Astrocyte of the cerebellum (primary cell): Measurements from ENCODE around the gene GSDME.

Source experiments
- DNase-seq: peaks from one replicate; pipeline ENCODE4 v3.0.0-alpha.2; 2011; ENCODE audit warnings: low read depth
- H3K4me3 ChIP-seq: 2 replicates; pipeline ENCODE4 v1.5.1; 2011; ENCODE audit warnings: mild to moderate bottlenecking, low read depth, low read length, moderate library complexity
- in situ Hi-C: cut with HindIII; loops from 2 replicates; pipeline ENCODE4 v1.10.0; 2017; ENCODE audit warnings: low sequenced_read_pairs
- TF ChIP-seq, protein P1 (sequence below): IDR thresholded peaks from 2 replicates; pipeline ENCODE4 v1.5.1; 2012; ENCODE audit warnings: low read length, low read depth, moderate library complexity, mild to moderate bottlenecking; ENCODE audit errors: missing control alignments

The GSDME gene

DNA sequence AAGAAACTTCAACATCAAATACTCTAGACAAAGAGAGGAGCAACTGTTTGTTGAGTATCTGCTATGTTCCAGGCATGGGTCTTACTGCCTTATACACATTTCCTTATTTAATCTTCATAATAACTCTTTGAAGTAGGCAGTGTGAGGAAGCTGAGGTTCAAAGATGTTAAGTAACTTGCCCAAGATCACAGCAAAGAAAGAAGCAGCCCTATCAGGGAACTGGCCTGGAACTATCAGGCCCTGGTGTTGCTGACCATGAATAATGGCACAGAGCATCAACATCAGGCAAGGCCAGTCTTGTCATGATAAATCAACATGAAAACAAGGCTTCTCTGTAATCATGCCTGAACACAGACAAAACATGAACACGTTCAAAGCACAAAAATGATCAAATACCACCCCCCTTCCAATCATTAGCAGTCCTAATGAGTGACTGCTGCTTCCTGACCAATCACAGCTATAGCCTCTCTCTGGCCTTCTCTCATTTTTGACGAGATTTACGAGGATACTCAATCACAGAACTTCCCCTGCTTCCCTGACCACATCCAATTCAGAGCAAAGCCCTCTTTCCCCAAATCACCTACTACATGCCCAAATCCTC, 2.3 kb downstream of the GSDME start:
- no peak overlapping the region for H3K4me3 ChIP-seq
- DNase-seq: no peak
- TF ChIP-seq, protein P1, sequence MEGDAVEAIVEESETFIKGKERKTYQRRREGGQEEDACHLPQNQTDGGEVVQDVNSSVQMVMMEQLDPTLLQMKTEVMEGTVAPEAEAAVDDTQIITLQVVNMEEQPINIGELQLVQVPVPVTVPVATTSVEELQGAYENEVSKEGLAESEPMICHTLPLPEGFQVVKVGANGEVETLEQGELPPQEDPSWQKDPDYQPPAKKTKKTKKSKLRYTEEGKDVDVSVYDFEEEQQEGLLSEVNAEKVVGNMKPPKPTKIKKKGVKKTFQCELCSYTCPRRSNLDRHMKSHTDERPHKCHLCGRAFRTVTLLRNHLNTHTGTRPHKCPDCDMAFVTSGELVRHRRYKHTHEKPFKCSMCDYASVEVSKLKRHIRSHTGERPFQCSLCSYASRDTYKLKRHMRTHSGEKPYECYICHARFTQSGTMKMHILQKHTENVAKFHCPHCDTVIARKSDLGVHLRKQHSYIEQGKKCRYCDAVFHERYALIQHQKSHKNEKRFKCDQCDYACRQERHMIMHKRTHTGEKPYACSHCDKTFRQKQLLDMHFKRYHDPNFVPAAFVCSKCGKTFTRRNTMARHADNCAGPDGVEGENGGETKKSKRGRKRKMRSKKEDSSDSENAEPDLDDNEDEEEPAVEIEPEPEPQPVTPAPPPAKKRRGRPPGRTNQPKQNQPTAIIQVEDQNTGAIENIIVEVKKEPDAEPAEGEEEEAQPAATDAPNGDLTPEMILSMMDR: no peak
- in situ Hi-C loops: no loop called here

DNA sequence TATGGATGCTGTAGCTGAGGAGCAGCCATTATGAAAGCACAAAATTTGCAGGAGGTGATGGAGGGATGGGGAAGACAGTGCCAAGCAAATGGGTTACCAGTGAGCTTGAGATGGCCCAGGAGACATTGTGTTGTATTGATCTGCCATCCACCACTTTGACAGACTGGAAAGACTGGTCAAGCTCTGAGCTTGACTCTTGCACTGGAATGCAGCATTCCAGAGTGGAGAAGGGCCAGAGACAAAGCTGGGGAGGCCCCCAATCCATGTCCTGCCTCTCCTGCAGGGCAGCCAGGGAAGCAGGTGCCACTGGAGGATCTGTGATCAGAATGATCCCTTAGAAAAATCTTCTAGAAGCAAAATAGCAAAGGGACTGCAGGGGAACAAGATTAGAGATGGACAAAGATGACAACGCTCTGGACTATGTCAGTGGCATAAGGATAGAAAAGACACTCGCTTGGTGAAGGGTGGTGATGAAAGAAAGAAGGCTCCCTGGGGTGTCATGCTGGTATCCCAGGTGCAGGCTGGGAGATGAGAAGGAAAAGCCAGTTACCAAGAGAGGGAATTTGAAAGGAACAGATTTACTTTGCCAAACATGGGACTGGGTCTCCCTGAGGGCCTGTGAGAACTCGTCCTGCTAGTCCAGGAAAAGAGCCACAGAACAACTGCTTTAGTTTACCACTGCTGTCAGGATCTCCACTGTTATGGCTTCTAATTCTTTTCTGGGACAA, 5.0 kb downstream of the GSDME start:
- in situ Hi-C loops: no loop called here
- no peak for DNase-seq
- H3K4me3 ChIP-seq: no peak overlapping the region
- TF ChIP-seq, protein P1: no peak

DNA sequence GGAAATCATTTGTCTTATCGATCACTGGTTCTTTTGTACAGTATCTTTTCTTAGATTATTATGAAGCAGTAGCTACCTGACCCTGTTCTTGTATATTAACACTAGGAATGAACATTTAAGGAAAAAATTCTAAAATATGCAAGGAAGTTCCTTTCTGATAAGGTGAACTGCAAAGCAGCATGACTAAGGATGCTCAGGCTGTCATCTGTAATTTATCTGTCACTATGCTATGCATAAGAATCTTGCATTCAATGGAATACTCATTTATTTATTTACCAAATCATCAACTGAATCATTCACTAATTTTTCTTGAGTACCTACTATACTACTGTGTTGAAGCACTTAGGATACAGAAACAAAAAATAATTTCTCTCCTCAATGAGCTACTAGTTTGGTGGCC, 5.8 kb downstream of the GSDME start:
- no peak overlapping the region for H3K4me3 ChIP-seq
- TF ChIP-seq, protein P1: no peak
- DNase-seq: no peak
- in situ Hi-C loops: no loop called here

DNA sequence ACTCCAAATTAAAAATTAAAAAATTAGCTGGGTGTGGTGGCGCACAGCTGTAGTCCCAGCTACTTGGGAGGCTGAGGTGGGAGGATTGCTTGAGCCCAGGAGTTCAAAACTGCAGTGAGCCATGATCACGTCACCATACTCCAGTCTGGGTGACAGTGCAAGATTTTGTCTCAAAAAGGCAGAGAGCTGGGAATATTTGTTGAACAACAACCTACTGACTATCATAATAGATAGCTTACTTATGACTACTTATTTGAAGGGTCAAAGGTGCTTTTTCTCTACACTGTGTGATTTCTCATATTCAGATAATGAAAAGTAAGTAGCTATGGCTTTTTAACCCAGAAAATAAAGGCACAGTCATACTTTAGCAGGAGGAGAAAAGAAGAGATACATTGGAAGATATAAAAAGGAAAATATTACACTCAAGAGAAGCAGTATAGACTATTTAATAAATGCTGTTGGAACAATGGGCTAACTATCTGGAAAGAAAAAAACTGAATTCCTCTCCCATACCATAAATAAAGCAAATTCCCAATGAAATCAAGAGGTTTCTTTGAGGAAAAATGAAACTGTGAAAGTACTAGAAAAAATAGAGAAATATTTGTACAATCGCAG, 6.7 kb downstream of the GSDME start:
- no peak for DNase-seq
- no peak overlapping the region for H3K4me3 ChIP-seq
- in situ Hi-C loops: no loop called here
- TF ChIP-seq, protein P1: no peak

DNA sequence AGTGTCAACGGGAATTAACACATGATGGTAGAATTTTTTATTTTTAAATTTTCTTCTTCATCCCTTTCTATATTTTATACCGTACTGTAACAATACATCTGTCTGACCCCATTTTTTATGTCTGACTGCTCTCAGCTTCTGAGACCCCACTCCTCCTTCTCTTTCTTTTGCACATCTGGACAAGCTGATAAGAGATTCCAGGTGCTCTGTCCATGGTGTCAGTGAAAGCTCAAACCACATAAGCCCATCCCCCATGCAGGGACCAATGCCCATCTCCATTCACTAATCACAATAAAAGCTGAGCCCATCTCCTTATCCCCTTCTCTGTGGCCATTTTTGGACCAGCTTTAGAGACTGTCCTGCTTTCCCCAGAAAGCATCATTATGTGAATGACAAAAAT, 8.7 kb downstream of the GSDME start:
- in situ Hi-C loops: no loop called here
- no peak for DNase-seq
- TF ChIP-seq, protein P1: no peak
- H3K4me3 ChIP-seq: no peak overlapping the region

DNA sequence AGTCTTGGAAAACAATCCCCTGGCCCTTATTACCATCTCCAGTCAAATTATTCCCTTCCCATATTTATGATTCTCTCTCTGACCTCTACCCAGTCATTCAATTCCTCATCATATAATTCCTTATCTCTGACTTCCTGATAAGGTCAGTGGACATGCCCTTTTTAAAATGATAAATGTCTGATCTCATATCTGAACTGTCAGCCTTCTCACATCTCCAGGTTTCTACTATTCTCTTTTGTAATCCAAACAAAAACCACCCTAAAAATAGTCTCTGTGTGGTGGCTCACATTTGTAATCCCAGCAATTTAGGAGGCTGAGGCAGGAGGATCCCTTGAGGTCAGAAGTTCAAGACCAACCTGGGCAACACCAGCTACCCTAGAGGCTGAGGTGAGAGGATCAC, 11.9 kb downstream of the GSDME start:
- no peak overlapping the region for H3K4me3 ChIP-seq
- in situ Hi-C loops: no loop called here
- TF ChIP-seq, protein P1: no peak
- no peak for DNase-seq
